SH-SY5Y (cell line): ENCODE results near the gene RAB8A.

Experiments used
- GATA2 ChIP-seq: IDR thresholded peaks from 2 replicates; pipeline ENCODE4 v1.6.1; 2011; ENCODE audit warnings: mild to moderate bottlenecking, low read depth, low read length
- GATA3 ChIP-seq: IDR thresholded peaks from 2 replicates; pipeline ENCODE4 v1.6.1; 2011; ENCODE audit warnings: low read depth, mild to moderate bottlenecking, low read length, moderate library complexity

RAB8A gene

GRCh38 chr19:16117594-16118033, 5.9 kb downstream of the RAB8A start:
- TF ChIP-seq GATA2 (no peak), GATA3 (no peak)

DNA sequence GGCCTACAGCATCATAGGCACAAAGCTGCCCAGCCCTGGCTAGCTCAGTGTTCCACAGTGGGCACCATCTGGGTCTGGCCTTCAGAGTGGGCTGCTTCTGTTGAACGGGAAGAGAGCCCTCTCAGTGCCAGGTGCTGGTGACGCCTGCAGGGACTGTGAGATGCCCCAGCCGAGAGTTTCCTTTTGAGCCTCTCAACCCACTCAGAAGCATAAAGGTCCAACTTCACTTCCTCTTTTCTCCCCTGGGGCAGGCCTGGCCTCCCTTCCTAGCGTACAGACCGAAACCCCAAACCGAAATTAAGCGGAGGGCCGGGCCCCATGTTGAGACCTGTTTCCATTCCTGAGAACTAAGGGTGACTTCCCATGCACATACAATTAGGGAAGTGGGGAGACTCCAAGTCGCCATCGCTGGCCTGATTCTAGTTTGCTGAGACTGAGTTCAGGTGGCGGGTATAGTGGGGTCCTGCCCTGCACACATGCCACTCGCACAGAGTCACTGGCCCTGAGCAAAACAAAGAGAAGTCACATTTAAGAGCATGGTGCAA, 6.9 kb downstream of the RAB8A start:
- no peak for TF ChIP-seq GATA2
- no peak for TF ChIP-seq GATA3

GRCh38 chr19:16121141-16121540, 9.5 kb downstream of the RAB8A start:
- TF ChIP-seq GATA2 (no peak), GATA3 (no peak)

GRCh38 chr19:16121967-16122366, 10.3 kb downstream of the RAB8A start:
- no peak for TF ChIP-seq GATA2
- TF ChIP-seq GATA3: no peak

DNA sequence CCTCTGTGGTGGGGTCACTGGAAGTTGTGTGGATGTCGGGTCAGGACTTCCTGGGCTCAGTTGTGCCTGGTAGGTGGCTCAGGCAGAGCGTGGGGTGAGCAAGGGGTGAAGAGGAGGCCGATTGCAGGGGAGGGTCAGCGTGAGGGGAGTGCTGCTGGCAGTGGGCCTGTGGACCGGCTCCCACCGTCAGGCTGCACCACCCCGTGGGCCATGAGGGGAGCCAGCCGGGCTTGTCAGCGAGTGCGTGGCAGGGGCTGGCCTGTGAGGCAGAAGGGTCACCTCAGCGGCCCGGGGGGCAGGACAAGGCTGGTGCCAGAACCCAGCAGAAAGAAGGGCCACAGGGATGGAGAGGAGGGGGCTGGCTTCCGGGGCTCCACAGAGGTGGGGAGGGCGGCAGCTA, 13.3 kb downstream of the RAB8A start:
- TF ChIP-seq GATA3: no peak
- no peak for TF ChIP-seq GATA2

DNA sequence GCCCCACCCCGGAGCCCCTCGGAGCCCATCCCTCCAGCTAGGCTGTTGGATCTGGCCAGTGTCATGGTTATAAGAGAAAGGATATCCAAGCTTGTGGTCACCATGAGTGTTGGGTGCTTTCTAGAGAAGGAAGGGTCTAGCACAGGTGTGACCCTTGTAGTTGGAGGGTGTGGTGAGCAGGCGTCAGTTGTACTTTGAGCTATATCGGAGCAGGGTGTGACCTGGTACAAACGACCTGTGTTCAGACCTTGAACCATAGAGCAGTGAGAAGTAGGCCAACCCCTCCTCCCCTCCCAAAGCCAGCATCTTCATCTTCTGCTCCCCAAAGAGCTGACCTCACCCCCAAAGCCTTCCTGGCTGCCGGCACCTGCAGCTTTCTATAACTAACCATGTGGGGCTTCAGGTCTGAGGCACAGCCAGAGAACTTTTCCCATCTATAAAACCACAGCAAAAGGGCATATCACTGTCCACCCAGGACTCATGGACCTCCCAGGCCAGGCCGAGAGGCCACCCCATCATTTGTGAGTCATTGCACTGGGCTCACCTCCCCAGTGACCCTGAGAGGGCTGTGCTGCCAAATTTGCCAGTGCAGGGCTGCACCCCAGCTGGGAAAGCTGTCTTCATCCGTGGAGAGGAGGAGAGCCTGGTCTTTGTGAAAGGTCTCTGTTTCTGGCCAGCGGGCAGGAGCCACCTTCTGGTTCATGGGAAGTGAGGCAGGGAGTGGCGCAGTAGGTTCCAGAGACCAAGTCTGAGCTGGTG, 14.2 kb downstream of the RAB8A start:
- no peak for TF ChIP-seq GATA2
- TF ChIP-seq GATA3: no peak

DNA sequence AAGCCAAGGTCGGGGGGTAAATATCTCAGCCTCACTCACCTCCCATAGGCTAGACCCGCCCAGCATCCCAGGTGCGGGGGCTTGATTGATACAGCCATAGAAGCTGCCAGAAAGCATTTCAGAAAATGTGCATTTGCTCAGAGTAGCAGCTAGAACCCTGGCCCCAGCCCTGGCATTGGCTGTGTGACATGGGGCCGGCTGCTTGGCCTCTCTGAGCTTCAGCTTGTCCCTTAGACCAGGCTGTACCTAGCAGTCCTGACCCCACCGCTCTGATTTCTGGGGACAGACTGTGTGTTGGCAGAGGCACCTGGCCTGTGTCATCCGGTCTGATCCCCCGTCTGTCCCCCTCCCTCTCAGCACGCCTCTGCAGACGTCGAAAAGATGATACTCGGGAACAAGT, 15.4 kb downstream of the RAB8A start:
- TF ChIP-seq GATA2 (no peak), GATA3 (no peak)

GRCh38 chr19:16127776-16128371, 16.2 kb downstream of the RAB8A start:
- TF ChIP-seq GATA3 (no peak), GATA2 (no peak)

- TF ChIP-seq GATA3 (no peak), GATA2 (no peak)
Measured at GRCh38 chr19:16131648-16132047, 20.0 kb downstream of the RAB8A start.

- no peak for TF ChIP-seq GATA2
- TF ChIP-seq GATA3: no peak
Measured at GRCh38 chr19:16133818-16134217, 22.1 kb downstream of the RAB8A start.

DNA sequence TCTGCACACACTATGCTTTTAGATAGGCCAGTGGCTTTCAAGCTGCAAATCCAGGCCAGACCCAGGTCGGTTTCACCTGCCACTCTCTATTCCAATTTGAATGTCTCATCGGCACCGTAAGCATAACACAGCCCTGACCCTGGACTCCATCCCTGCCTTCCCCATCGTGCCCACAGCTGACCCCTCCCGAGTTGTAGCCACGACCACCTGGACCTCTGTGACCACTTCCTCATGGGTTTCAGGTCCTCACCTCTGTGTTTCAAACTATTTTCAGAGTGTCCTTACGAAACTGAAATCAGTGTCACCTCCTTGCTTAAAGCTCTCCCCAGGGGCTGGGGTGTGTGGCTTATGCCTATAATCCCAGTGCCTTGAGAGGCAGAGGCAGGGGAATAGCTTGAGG, 22.8 kb downstream of the RAB8A start:
- TF ChIP-seq GATA3: no peak
- no peak for TF ChIP-seq GATA2

DNA sequence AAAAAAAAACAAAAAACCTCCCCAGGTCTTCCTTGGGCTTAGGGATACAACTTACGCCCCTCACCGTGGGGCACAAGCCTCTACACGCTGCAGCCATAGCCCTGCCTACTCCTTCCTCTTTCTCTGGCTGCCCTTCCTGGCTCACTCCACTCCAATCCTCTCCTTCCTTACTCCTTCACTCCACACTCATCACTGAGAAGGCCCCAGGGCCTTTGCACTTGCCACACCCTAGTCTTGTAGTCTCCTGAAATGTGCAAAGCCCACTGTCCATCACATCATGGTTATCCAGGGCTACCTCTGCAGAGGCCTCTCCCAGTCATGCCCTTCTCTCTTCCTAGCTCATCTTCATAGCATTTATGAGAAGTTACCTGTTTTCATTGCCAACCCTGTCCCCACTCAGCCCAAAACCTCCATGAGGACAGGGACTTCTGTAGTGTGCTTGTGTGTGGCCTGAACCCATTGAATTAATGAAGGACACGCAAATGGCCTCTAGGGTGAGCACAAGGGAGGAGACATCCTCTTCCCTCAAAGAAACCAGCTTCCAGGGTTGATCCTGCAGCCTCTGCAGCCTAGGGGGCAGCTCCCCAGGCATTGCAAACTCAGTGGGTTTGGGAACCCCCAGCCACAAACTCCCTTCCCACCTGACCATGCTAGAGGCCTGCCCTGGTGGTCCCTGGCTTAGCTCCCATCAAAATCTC, 23.9 kb downstream of the RAB8A start:
- TF ChIP-seq GATA3 (no peak), GATA2 (no peak)

DNA sequence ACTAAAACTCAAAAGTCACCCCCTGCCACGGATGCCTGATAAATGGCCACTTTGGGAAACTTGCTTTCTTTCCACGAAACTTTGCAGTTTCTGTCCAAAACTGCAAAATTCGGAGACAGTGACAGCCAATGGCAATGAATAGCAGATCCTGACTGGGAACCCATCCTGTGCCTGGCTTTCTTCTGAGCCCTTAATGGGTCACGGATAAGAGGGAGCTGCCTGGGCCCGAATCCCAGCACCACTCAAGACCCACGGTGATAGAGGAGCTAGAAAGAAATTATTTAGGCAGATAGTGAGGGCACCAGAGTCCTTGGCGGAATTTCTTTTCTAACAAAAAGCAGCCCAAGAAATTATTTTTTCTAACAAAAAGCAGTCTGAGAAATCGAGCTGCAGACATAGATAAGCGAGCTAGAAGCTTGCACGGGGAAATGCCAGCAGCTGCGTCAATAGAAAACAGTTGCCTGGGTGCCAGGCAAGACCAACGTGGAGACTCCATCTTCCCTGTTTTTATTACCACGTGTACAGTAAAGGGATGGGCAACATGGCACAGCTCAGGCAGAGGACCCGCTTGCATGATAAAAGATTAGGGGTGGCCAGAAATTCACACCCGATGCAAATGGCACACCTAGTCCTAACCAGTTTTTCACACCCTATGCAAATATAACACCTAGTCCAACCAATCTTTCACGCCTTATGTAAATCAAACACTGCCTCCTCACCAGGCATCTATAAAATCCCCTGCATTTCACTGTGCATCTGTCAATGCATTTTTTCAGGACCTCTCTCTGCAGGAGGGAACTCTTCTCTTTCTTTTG, 24.7 kb downstream of the RAB8A start:
- TF ChIP-seq GATA2 (no peak), GATA3 (no peak)

GRCh38 chr19:16139752-16140151, 28.1 kb downstream of the RAB8A start:
- TF ChIP-seq GATA2 (no peak), GATA3 (no peak)
